DOHH2 (cell line): Measurements from ENCODE around the gene GYPA.
"Not testable (repeated sequence)": the region's sequence is repeated elsewhere in the genome, so short reads cannot be mapped to it uniquely, and the experiment has no call there.

ENCODE experiments used
- EZH2phosphoT487 ChIP-seq: fragments of 200-600 bp; sonication (generic); IDR thresholded peaks from 2 replicates; pipeline ENCODE4 v1.6.1; 2017; ENCODE audit warnings: borderline replicate concordance, mild to moderate bottlenecking, antibody characterized with exemption, low read length, moderate library complexity, mixed read lengths
- TF ChIP-seq, protein P1 (sequence below): fragments of 200-600 bp; sonication (generic); IDR thresholded peaks from one replicate; pipeline ENCODE4 v1.5.1; 2014; ENCODE audit warnings: antibody characterized with exemption, mild to moderate bottlenecking, low read depth, low read length; ENCODE audit not compliant: poor library complexity, severe bottlenecking

DNA sequence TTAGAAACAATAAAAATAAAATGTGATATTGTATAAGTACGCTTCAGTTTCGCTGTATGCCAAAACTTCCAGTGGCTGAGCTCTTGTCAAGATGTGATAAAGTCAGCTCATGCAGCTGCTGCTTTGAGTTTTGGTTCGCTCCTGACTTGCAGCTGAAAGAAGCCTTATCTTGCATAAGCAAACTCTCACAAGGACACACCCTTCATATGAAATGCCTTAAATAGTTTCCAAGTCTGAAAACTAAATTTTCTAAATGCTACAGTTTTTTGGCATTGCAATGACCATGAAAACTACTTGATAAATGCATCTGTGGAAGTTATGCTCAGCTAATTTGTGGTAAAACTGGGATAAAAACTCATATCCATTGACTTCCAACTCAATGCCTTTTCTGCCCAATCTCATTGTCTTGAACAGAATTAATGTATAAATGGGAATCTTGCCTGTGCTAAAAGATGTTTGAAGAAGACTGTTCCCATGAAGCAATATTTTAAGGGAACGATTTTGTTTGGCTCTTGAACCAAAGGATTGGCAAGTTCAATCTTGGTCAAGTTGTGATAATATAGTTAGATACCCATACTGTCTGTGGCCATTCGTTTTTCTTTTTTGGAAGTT, 11.7 kb downstream of the GYPA start:
- TF ChIP-seq, protein P1, sequence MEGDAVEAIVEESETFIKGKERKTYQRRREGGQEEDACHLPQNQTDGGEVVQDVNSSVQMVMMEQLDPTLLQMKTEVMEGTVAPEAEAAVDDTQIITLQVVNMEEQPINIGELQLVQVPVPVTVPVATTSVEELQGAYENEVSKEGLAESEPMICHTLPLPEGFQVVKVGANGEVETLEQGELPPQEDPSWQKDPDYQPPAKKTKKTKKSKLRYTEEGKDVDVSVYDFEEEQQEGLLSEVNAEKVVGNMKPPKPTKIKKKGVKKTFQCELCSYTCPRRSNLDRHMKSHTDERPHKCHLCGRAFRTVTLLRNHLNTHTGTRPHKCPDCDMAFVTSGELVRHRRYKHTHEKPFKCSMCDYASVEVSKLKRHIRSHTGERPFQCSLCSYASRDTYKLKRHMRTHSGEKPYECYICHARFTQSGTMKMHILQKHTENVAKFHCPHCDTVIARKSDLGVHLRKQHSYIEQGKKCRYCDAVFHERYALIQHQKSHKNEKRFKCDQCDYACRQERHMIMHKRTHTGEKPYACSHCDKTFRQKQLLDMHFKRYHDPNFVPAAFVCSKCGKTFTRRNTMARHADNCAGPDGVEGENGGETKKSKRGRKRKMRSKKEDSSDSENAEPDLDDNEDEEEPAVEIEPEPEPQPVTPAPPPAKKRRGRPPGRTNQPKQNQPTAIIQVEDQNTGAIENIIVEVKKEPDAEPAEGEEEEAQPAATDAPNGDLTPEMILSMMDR: not testable (repeated sequence)
- TF ChIP-seq EZH2phosphoT487: not testable (repeated sequence)
